ENCODE measurements around the gene IFNG. TPM values are rescaled to one million over a fixed set of nuclear protein-coding genes. Genes with fewer than 3 reads are reported as not detected.
A peak's percentile ranks its signal among the peaks of the same experiment; 100 is the strongest.

IFNG gene
- total RNA-seq, 1 donor: not detected

- TF ChIP-seq, protein P1, sequence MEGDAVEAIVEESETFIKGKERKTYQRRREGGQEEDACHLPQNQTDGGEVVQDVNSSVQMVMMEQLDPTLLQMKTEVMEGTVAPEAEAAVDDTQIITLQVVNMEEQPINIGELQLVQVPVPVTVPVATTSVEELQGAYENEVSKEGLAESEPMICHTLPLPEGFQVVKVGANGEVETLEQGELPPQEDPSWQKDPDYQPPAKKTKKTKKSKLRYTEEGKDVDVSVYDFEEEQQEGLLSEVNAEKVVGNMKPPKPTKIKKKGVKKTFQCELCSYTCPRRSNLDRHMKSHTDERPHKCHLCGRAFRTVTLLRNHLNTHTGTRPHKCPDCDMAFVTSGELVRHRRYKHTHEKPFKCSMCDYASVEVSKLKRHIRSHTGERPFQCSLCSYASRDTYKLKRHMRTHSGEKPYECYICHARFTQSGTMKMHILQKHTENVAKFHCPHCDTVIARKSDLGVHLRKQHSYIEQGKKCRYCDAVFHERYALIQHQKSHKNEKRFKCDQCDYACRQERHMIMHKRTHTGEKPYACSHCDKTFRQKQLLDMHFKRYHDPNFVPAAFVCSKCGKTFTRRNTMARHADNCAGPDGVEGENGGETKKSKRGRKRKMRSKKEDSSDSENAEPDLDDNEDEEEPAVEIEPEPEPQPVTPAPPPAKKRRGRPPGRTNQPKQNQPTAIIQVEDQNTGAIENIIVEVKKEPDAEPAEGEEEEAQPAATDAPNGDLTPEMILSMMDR (IDR thresholded peaks at IDR 0.05; ENCODE audit: insufficient read depth, low read depth, low read length): no peak
- H3K4me3 ChIP-seq (ENCODE audit: low read depth, low read length): no peak overlapping the region
- DNase-seq (ENCODE audit: low read depth): no peak
These were observed 9.8 kb upstream of the IFNG start for GRCh38 chr12:68169213-68169889.

GRCh38 chr12:68166317-68166831 lies 6.8 kb upstream of the IFNG start:
- no peak overlapping the region for H3K4me3 ChIP-seq (ENCODE audit: low read depth, low read length)
- DNase-seq (ENCODE audit: low read depth): no peak
- TF ChIP-seq, protein P1 (IDR thresholded peaks at IDR 0.05; ENCODE audit: insufficient read depth, low read depth, low read length): no peak

- TF ChIP-seq, protein P1 (IDR thresholded peaks at IDR 0.05; ENCODE audit: insufficient read depth, low read depth, low read length): no peak
- no peak for DNase-seq (ENCODE audit: low read depth)
- no peak overlapping the region for H3K4me3 ChIP-seq (ENCODE audit: low read depth, low read length)
These were observed 4.1 kb upstream of the IFNG start for GRCh38 chr12:68163560-68164081.

GRCh38 chr12:68162374-68162773 lies 2.8 kb upstream of the IFNG start:
- no peak for DNase-seq (ENCODE audit: low read depth)
- TF ChIP-seq, protein P1 (IDR thresholded peaks at IDR 0.05; ENCODE audit: insufficient read depth, low read depth, low read length): no peak

GRCh38 chr12:68158432-68158831 lies 1.1 kb downstream of the IFNG start:
- TF ChIP-seq, protein P1 (IDR thresholded peaks at IDR 0.05; ENCODE audit: insufficient read depth, low read depth, low read length): peak; percentile 49
- no peak overlapping the region for H3K4me3 ChIP-seq (ENCODE audit: low read depth, low read length)
- DNase-seq (ENCODE audit: low read depth): peak; percentile 11

More at GRCh38 chr12:68162374-68162773, 2.8 kb upstream of the IFNG start:
- no peak overlapping the region for H3K4me3 ChIP-seq (ENCODE audit: low read depth, low read length)

DNA sequence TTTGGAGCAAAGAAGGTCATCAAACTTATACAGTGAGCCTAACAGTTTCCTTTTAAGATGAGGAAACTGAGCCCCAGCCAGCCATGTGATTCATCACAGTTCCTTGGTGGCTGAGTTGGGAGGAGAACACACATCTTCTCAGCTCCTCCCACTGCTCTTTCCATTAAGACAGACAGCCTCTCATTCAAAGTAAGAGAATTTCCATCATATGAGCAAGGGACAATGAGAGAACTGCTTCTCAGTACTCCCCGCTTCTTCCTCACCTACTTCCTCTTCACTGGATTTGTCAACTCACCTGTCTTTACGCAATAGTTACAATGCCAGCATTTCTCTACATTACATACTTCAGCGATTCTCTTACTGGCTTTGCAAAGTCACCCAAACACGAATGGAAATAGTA lies 2.2 kb downstream of the IFNG start:
- TF ChIP-seq, protein P1 (IDR thresholded peaks at IDR 0.05; ENCODE audit: insufficient read depth, low read depth, low read length): no peak
- DNase-seq (ENCODE audit: low read depth): no peak
- no peak overlapping the region for H3K4me3 ChIP-seq (ENCODE audit: low read depth, low read length)
